ENCODE results near the gene DLG2.

DNA sequence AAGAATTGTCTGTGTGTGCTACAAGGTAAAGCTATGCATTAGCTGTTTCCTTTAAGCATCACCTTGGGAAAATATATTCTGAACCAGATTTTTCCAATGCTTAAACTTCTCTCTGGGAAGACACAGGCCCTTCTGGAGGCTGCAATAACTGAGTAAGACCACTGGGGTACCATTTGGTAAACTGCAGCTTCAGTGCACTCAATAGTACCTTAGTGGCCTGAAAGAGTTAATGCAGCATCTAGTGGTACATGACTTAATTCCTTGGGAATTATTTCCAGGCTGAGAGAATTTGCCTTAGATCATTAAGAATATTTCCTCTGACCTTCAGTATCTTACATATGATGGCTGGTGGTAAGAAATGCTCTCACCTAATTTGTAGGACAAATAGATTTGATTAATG, 727.4 kb downstream of the DLG2 start:
- no peak for TF ChIP-seq EP300 (IDR thresholded peaks at IDR 0.05)
- no peak for TF ChIP-seq POLR2A (IDR thresholded peaks at IDR 0.05)
- TF ChIP-seq, protein P1, sequence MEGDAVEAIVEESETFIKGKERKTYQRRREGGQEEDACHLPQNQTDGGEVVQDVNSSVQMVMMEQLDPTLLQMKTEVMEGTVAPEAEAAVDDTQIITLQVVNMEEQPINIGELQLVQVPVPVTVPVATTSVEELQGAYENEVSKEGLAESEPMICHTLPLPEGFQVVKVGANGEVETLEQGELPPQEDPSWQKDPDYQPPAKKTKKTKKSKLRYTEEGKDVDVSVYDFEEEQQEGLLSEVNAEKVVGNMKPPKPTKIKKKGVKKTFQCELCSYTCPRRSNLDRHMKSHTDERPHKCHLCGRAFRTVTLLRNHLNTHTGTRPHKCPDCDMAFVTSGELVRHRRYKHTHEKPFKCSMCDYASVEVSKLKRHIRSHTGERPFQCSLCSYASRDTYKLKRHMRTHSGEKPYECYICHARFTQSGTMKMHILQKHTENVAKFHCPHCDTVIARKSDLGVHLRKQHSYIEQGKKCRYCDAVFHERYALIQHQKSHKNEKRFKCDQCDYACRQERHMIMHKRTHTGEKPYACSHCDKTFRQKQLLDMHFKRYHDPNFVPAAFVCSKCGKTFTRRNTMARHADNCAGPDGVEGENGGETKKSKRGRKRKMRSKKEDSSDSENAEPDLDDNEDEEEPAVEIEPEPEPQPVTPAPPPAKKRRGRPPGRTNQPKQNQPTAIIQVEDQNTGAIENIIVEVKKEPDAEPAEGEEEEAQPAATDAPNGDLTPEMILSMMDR (IDR thresholded peaks at IDR 0.05) = no peak

Measured in suprapubic skin (tissue), 3 donors.